T-cell (primary cell): Measurements from ENCODE around the gene LIAS. TPM values are rescaled to one million over a fixed set of nuclear protein-coding genes. Genes with fewer than 3 reads are reported as not detected.
"Not testable (repeated sequence)": the region's sequence is repeated elsewhere in the genome, so short reads cannot be mapped to it uniquely, and the experiment has no call there.

Experiments used
- ATAC-seq, 4 experiments: fragments of 200-7000 bp in 3 of 4; fragments of 150-1000 bp in 1 of 4; cut with Tn5 transposase; replicated peaks in 1 of 4; 1 replicate in 3 of 4; 2 replicates in 1 of 4; pipeline ENCODE4 v1.10.0; 2021; ENCODE audit warnings: moderate library complexity in 3 of 4, mild to moderate bottlenecking in 2 of 4, moderate number of reproducible peaks in 1 of 4
- CTCF ChIA-PET, 2 donors: fragments of 300-600 bp; sonication (Branson Sonifier 250); formaldehyde crosslinking; loops; one replicate each; lab custom pipeline; 2022; ENCODE audit warnings: antibody characterized with exemption in 2 of 2; lab: Charles Lee
- POLR2A ChIA-PET, 2 donors: fragments of 300-600 bp; sonication (Branson Sonifier 250); formaldehyde crosslinking; loops; one replicate each; lab custom pipeline; 2022; ENCODE audit warnings: antibody characterized with exemption in 2 of 2; lab: Charles Lee
- DNase-seq, 35 experiments: peaks; one replicate each; pipeline versions ENCODE4 v3.0.0 to v3.0.0-alpha.2; 2013 to 2023
- H3K27ac ChIP-seq: one replicate; pipeline ENCODE4 v1.5.1; 2013; ENCODE audit warnings: low read length
- H3K27me3 ChIP-seq, 2 experiments: replicated peaks in 1 of 2; 1 replicate in 1 of 2; 2 replicates in 1 of 2; pipeline versions ENCODE4 v1.6.1 to v1.7.0; 2013; ENCODE audit warnings: low read length in 1 of 2, mixed read lengths in 1 of 2; ENCODE audit not compliant: control insufficient read depth in 2 of 2, insufficient read depth in 2 of 2; ENCODE audit errors: extremely low read depth in 1 of 2
- H3K36me3 ChIP-seq, 2 donors: 1 replicate in 1 of 2; 2 replicates in 1 of 2; pipeline versions ENCODE4 v1.6.1 to v1.7.0; 2013; ENCODE audit warnings: low read length in 1 of 2; ENCODE audit not compliant: control insufficient read depth in 2 of 2, insufficient read depth in 1 of 2; ENCODE audit errors: extremely low read depth in 1 of 2
- H3K4me1 ChIP-seq, 2 experiments: 1 replicate in 1 of 2; 2 replicates in 1 of 2; pipeline versions ENCODE4 v1.6.1 to v1.7.0; 2013; ENCODE audit warnings: low read length in 2 of 2, mixed read lengths in 1 of 2; ENCODE audit not compliant: insufficient read depth in 2 of 2, control insufficient read depth in 1 of 2; ENCODE audit errors: extremely low read depth in 1 of 2
- H3K4me3 ChIP-seq, 2 donors: 1 replicate in 1 of 2; 2 replicates in 1 of 2; pipeline versions ENCODE4 v1.5.1 to v1.7.0; 2013; ENCODE audit warnings: mild to moderate bottlenecking in 2 of 2, low read length in 1 of 2, moderate library complexity in 1 of 2; ENCODE audit not compliant: control insufficient read depth in 1 of 2; ENCODE audit errors: extremely low read depth in 1 of 2
- H3K9me3 ChIP-seq: 2 replicates; pipeline ENCODE4 v1.7.0; 2013
- H3K27ac Mint-ChIP-seq, 2 donors: one replicate each; pipeline ENCODE4 v1.8.0; 2020 to 2021; ENCODE audit warnings: mild to moderate bottlenecking in 2 of 2, mixed read lengths in 2 of 2
- H3K27me3 Mint-ChIP-seq, 2 donors: one replicate each; pipeline ENCODE4 v1.8.0; 2021 to 2022; ENCODE audit warnings: mixed read lengths in 2 of 2
- H3K36me3 Mint-ChIP-seq: one replicate; pipeline ENCODE4 v1.8.0; 2021; ENCODE audit warnings: mixed read lengths
- H3K4me1 Mint-ChIP-seq, 3 donors: one replicate each; pipeline ENCODE4 v1.8.0; 2020 to 2022; ENCODE audit warnings: mixed read lengths in 3 of 3, mild to moderate bottlenecking in 1 of 3
- H3K4me3 Mint-ChIP-seq, 3 donors: one replicate each; pipeline ENCODE4 v1.8.0; 2020 to 2022; ENCODE audit warnings: mild to moderate bottlenecking in 3 of 3, mixed read lengths in 3 of 3, moderate library complexity in 3 of 3
- H3K9me3 Mint-ChIP-seq, 3 donors: one replicate each; pipeline ENCODE4 v1.8.0; 2020 to 2022; ENCODE audit warnings: mixed read lengths in 3 of 3
- WGBS: methylation state at CpG from one replicate; pipeline ENCODE4 v1.1.5; 2013; ENCODE audit warnings: missing lambda C conversion rate; ENCODE audit not compliant: insufficient coverage; 5-methylcytosine and 5-hydroxymethylcytosine counted together
- total RNA-seq, 35 experiments: library from RNA in 6 of 35; stranded (reverse) in 6 of 35; fragments of 120-200 nt in 1 of 35; gene quantifications; one replicate each; pipeline versions ENCODE4 v1.2.1 to v1.2.4 and lab custom pipeline; 2013 to 2026

LIAS gene
- total RNA-seq, 5 donors from 2014 or later (not counting 1 experiment from before 2014, with no cell fraction given): 11.3 to 22.8 (median 19.5) TPM

DNA sequence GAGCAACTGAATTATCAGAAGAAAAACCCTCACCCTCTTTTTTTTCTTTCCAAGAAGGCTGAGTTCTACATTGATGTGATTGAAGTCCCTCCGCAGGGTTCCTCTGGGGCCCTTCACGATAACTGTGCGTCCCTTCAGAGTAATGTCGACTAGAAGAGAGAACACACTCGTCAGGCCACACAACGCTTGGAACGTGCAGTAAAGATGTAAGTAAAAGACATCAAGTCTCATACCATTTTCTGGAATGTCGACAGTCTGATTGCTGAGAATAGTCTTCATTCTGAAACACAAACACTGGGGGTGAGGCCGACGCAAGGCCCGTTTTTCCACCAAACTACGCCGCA, 723 bp upstream of the LIAS start:
- peak overlapping the region; percentile 98 to 99 for H3K27ac Mint-ChIP-seq
- DNase-seq, H3K9me3 Mint-ChIP-seq, H3K27me3 Mint-ChIP-seq, H3K9me3 ChIP-seq, H3K27me3 ChIP-seq: not testable (repeated sequence)
- peak overlapping the region; percentile 77 to 98 for H3K4me3 ChIP-seq
- CTCF ChIA-PET: interaction anchor here in 1 of 2 donors (0.8 kb wide), 1 partner anchor 8 kb away, joined by 3 read pairs; no protein-coding TSS in a partner anchor
- H3K4me3 Mint-ChIP-seq: peak overlapping the region; percentile 92 to 96 (median 95)
- H3K4me1 Mint-ChIP-seq: peaks cover 49 to 57% (median 51%) of the 10 kb centered on the region in 3 donors
- WGBS: under 1% methylated on average over 12 of the region's 13 CpGs
- POLR2A ChIA-PET: interaction anchor here (0.6 to 2.5 kb wide), 7 partner anchors 10 to 781 kb away, joined by 3 to 15 read pairs (median 5); partner anchors contain the start of gene RFC1 (in 1 of the 2)
- peaks cover 46% of the 10 kb centered on the region for H3K36me3 Mint-ChIP-seq
- H3K4me1 ChIP-seq: peaks cover 15 to 20% of the 10 kb centered on the region in 2 experiments
- peaks cover 5 to 54% of the 10 kb centered on the region in 2 donors for H3K36me3 ChIP-seq
- peak overlapping the region; percentile 97 for H3K27ac ChIP-seq
- ATAC-seq: peak in 3 of 4 experiments; percentile 2 to 4 (median 2)

DNA sequence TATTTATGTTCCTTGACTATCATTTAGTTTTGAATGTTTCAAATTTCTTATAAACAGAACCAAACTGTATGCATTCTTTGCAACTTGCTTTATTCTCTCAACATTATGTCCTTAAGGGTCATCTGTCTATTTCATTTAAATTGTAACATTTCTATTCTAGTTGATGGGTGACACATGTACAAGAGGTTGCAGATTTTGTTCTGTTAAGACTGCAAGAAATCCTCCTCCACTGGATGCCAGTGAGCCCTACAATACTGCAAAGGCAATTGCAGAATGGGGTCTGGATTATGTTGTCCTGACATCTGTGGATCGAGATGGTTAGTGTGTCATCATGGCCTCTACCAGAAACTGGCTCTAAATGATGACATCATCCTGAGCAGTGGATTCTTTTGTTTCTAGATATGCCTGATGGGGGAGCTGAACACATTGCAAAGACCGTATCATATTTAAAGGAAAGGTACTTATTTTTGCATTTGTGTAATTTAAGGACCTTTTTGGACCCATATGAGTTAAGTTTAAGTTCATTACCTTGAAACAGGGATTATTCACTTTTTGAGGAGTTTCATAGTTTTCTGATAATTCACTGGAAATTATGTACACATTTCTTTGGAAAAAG, 6.1 kb downstream of the LIAS start:
- Mint-ChIP-seq H3K4me1 (peaks cover 7 to 15% (median 8%) of the 10 kb centered on the region in 3 donors), H3K27me3 (no peaks in the 10 kb centered on the region), H3K36me3 (peaks cover 29% of the 10 kb centered on the region), H3K27ac (no peak overlapping the region), H3K9me3 (no peaks in the 10 kb centered on the region), H3K4me3 (no peak overlapping the region)
- ATAC-seq (no peak), DNase-seq (no peak)
- Histone ChIP-seq H3K4me3 (no peak overlapping the region), H3K27ac (no peak overlapping the region), H3K27me3 (no peaks in the 10 kb centered on the region), H3K4me1 (peaks cover under 1 to 2% of the 10 kb centered on the region in 2 experiments), H3K9me3 (no peaks in the 10 kb centered on the region), H3K36me3 (peaks cover 2 to 41% of the 10 kb centered on the region in 2 donors)
- ChIA-PET POLR2A (no interaction called here), CTCF (interaction anchor here (0.6 to 1.0 kb wide), 2 partner anchors 505 to 513 kb away, joined by 4 to 6 read pairs; partner anchors contain the start of gene PDS5A (in 1 of the 2))
- 60% methylated on average over 2 of the region's 2 CpGs for WGBS

DNA sequence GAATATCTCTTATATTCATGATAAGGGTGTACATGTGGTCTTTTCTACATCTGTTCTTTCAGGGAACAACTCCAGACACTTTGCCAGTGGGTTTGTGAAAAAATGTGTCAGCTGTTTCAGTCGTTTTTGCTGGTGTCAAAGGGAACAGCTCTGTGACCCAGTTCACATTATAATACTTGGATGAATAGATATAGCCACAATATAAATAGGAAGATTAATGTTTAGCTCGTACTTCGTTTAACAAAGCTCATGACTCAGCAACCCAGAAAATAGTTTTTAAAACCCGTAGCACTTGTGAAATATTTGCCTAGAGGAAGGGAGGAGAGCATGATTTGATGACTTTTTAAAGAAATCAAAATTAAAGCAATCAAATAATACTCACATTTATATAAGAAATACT, 7.9 kb downstream of the LIAS start:
- no peaks in the 10 kb centered on the region for H3K9me3 ChIP-seq
- H3K36me3 Mint-ChIP-seq: peaks cover 29% of the 10 kb centered on the region
- no peak overlapping the region for H3K4me3 ChIP-seq
- CTCF ChIA-PET: interaction anchor here (0.5 to 1.3 kb wide), 6 partner anchors 9 to 1476 kb away, joined by 3 to 5 read pairs (median 4); no protein-coding TSS in a partner anchor
- H3K36me3 ChIP-seq: peaks cover 2 to 47% of the 10 kb centered on the region in 2 donors
- no peak overlapping the region for H3K27ac Mint-ChIP-seq
- WGBS: no CpG with 5 or more reads among the region's 4 CpGs
- peaks cover 2 to 6% (median 6%) of the 10 kb centered on the region in 3 donors for H3K4me1 Mint-ChIP-seq
- POLR2A ChIA-PET: interaction anchor here (0.6 to 0.8 kb wide), 3 partner anchors 11 to 486 kb away, joined by 3 to 4 read pairs (median 3); no protein-coding TSS in a partner anchor
- H3K27me3 Mint-ChIP-seq: no peaks in the 10 kb centered on the region
- no peak overlapping the region for H3K27ac ChIP-seq
- ATAC-seq (no peak), DNase-seq (no peak)
- no peaks in the 10 kb centered on the region for H3K27me3 ChIP-seq
- no peak overlapping the region for H3K4me3 Mint-ChIP-seq
- H3K4me1 ChIP-seq: no peaks in the 10 kb centered on the region
- no peaks in the 10 kb centered on the region for H3K9me3 Mint-ChIP-seq

DNA sequence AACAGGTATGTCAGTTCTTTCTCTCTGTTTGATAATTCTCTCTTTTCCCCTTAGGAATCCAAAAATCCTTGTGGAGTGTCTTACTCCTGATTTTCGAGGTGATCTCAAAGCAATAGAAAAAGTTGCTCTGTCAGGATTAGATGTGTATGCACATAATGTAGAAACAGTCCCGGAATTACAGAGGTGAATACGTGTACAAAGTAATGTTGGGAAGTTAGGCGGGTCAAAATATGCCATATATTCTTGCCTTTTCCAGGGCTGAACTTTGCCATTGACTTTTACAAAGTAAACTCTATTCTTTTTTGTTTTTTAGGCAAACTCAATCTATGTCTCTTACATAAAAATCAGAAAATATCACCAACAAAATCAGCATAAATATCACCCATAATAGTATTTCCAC, 8.6 kb downstream of the LIAS start:
- no peak overlapping the region for H3K27ac Mint-ChIP-seq
- CTCF ChIA-PET: interaction anchor here (0.5 to 1.3 kb wide), 2 partner anchors 506 to 1477 kb away, joined by 3 to 5 read pairs; no protein-coding TSS in a partner anchor
- no peaks in the 10 kb centered on the region for H3K9me3 ChIP-seq
- H3K27ac ChIP-seq: no peak overlapping the region
- DNase-seq (no peak), ATAC-seq (no peak)
- 83% methylated on average over 2 of the region's 4 CpGs for WGBS
- H3K27me3 Mint-ChIP-seq: no peaks in the 10 kb centered on the region
- H3K36me3 ChIP-seq: peaks cover 2 to 51% of the 10 kb centered on the region in 2 donors
- no peaks in the 10 kb centered on the region for H3K4me1 ChIP-seq
- H3K9me3 Mint-ChIP-seq: no peaks in the 10 kb centered on the region
- no peaks in the 10 kb centered on the region for H3K27me3 ChIP-seq
- H3K4me3 ChIP-seq: no peak overlapping the region
- POLR2A ChIA-PET: no interaction called here
- H3K4me1 Mint-ChIP-seq: peaks cover 2 to 6% (median 6%) of the 10 kb centered on the region in 3 donors
- H3K4me3 Mint-ChIP-seq: no peak overlapping the region
- peaks cover 33% of the 10 kb centered on the region for H3K36me3 Mint-ChIP-seq

DNA sequence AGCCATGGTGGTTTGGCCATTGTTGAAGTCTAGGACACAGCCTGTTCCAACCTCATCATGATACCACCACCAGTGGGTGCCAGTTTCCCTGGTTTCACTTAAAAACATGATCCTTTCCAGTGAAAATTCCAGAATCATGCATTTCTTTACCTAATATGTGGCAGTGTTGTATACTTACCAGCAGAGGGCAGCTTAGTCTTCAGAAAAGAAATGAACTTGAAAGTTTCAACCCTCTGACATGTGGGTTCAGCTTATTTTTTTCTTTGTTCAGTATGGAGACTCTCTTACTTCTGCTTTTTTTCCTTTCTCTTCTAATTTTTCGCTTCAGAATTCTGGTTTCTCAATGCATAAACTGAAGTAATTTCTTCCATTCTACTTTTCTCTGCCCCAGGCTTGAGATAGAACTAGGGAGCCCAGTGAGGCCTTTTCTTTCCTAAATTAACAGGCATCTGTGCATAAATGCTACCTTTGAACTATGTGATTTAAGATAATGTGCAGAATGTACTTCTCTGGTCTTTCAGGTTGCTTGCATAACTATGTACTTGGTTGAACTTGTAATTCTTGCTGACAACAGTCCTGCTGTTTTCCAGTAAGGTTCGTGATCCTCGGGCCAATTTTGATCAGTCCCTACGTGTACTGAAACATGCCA, 10.7 kb downstream of the LIAS start:
- Mint-ChIP-seq H3K4me1 (peaks cover 2 to 6% (median 4%) of the 10 kb centered on the region in 3 donors), H3K27ac (peak overlapping the region in 1 of 2 donors; percentile 55), H3K4me3 (no peak overlapping the region), H3K9me3 (no peaks in the 10 kb centered on the region), H3K27me3 (no peaks in the 10 kb centered on the region), H3K36me3 (peaks cover 22% of the 10 kb centered on the region)
- Histone ChIP-seq H3K27me3 (no peaks in the 10 kb centered on the region), H3K4me3 (no peak overlapping the region), H3K4me1 (no peaks in the 10 kb centered on the region), H3K27ac (no peak overlapping the region), H3K36me3 (peaks cover 0 to 45% of the 10 kb centered on the region in 2 donors), H3K9me3 (no peaks in the 10 kb centered on the region)
- ChIA-PET CTCF (interaction anchor here (0.6 to 2.2 kb wide), 21 partner anchors 10 to 1769 kb away, joined by 3 to 20 read pairs (median 4); partner anchors contain the start of genes LIAS (in 1 of the 2), N4BP2 (in 1 of the 2), RPL9 (in 1 of the 2) and SMIM14 (in 1 of the 2)), POLR2A (interaction anchor here (0.5 to 1.2 kb wide), 6 partner anchors 11 to 727 kb away, joined by 3 to 8 read pairs (median 4); partner anchors contain the start of genes LIAS (in 1 of the 2), RHOH (in 1 of the 2) and RPL9 (in 1 of the 2))
- WGBS: 100% methylated on average over 2 of the region's 4 CpGs
- peak in 4 of 35 experiments; percentile 9 to 64 (median 16) for DNase-seq
- ATAC-seq: peak; percentile 71 to 84 (median 74)

GRCh38 chr4:39470402-39470801, 11.5 kb downstream of the LIAS start:
- no peak overlapping the region for H3K4me3 Mint-ChIP-seq
- Histone ChIP-seq H3K27ac (no peak overlapping the region), H3K9me3 (no peaks in the 10 kb centered on the region), H3K4me1 (no peaks in the 10 kb centered on the region), H3K27me3 (no peaks in the 10 kb centered on the region), H3K36me3 (peaks cover 0 to 37% of the 10 kb centered on the region in 2 donors), H3K4me3 (no peak overlapping the region)
- ATAC-seq: no peak
- POLR2A ChIA-PET: interaction anchor here in 1 of 2 donors (0.6 kb wide), 1 partner anchor 498 kb away, joined by 4 read pairs; no protein-coding TSS in a partner anchor
- H3K36me3 Mint-ChIP-seq: peaks cover 15% of the 10 kb centered on the region
- no peak overlapping the region for H3K27ac Mint-ChIP-seq
- CTCF ChIA-PET: interaction anchor here in 1 of 2 donors (1.6 kb wide), 1 partner anchor 645 kb away, joined by 3 read pairs; no protein-coding TSS in a partner anchor
- no CpG with 5 or more reads among the region's 1 CpG for WGBS
- no peaks in the 10 kb centered on the region for H3K9me3 Mint-ChIP-seq
- H3K27me3 Mint-ChIP-seq: no peaks in the 10 kb centered on the region
- DNase-seq: no peak
- peaks cover 0 to 5% (median 2%) of the 10 kb centered on the region in 3 donors for H3K4me1 Mint-ChIP-seq
